ENCODE data around the gene GADD45B.
"Not testable (repeated sequence)": the region's sequence is repeated elsewhere in the genome, so short reads cannot be mapped to it uniquely, and the experiment has no call there.

GADD45B gene

DNA sequence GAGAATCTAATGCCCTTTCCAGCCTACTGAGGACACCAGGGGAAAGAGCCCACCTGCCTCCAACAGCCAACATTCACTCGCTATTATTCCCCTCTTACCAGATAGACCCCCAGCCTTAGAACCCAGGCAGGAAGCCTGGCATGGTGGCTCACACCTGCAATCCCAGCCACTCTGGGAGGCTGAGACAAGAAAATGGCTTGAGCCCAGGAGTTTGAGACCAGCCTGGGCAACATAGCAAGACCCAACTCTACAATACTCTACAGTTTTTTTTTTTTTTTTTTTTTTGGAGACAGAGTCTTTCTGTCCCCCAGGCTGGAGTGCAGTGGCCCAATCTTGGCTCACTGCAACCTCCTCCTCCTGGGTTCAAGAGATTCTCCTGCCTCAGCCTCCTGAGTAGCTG lies 15.7 kb upstream of the GADD45B start:
- Histone ChIP-seq H3K4me2 (ENCODE audit: low read length) (no peak overlapping the region), H3K9me3 (replicated peaks; ENCODE audit: low read length) (no peaks in the 10 kb centered on the region), H3K9ac (ENCODE audit: low read depth, low read length) (no peak overlapping the region), H3K4me1 (ENCODE audit: control insufficient read depth, insufficient read depth, low read length) (peaks cover 19% of the 10 kb centered on the region), H3K27me3 (ENCODE audit: control insufficient read depth, insufficient read depth, low read length) (no peaks in the 10 kb centered on the region), H3K36me3 (ENCODE audit: insufficient read depth, low read length) (no peaks in the 10 kb centered on the region), H3K4me3 (ENCODE audit: low read length) (no peak overlapping the region)

- Histone ChIP-seq H3K4me1 (ENCODE audit: control insufficient read depth, insufficient read depth, low read length) (peaks cover 14% of the 10 kb centered on the region), H3K36me3 (ENCODE audit: insufficient read depth, low read length) (no peaks in the 10 kb centered on the region), H3K9ac (ENCODE audit: low read depth, low read length) (peak overlapping the region; percentile 82)
These were observed 13.9 kb upstream of the GADD45B start for GRCh38 chr19:2461751-2462634.

GRCh38 chr19:2462635-2463421 lies 13.1 kb upstream of the GADD45B start:
- Histone ChIP-seq H3K4me1 (ENCODE audit: control insufficient read depth, insufficient read depth, low read length) (peaks cover 10% of the 10 kb centered on the region), H3K36me3 (ENCODE audit: insufficient read depth, low read length) (no peaks in the 10 kb centered on the region), H3K4me2 (ENCODE audit: low read length) (peak overlapping the region; percentile 98), H3K4me3 (ENCODE audit: low read length) (peak overlapping the region; percentile 87), H3K9ac (ENCODE audit: low read depth, low read length) (peak overlapping the region; percentile 82), H3K9me3 (replicated peaks; ENCODE audit: low read length) (no peaks in the 10 kb centered on the region), H3K27me3 (ENCODE audit: control insufficient read depth, insufficient read depth, low read length) (no peaks in the 10 kb centered on the region)

More at GRCh38 chr19:2461751-2462634, 13.9 kb upstream of the GADD45B start:
- no peaks in the 10 kb centered on the region for H3K27me3 ChIP-seq (ENCODE audit: control insufficient read depth, insufficient read depth, low read length)
- H3K4me3 ChIP-seq (ENCODE audit: low read length) = peak overlapping the region; percentile 87
- peak overlapping the region; percentile 98 for H3K4me2 ChIP-seq (ENCODE audit: low read length)
- H3K9me3 ChIP-seq (replicated peaks; ENCODE audit: low read length) = no peaks in the 10 kb centered on the region

DNA sequence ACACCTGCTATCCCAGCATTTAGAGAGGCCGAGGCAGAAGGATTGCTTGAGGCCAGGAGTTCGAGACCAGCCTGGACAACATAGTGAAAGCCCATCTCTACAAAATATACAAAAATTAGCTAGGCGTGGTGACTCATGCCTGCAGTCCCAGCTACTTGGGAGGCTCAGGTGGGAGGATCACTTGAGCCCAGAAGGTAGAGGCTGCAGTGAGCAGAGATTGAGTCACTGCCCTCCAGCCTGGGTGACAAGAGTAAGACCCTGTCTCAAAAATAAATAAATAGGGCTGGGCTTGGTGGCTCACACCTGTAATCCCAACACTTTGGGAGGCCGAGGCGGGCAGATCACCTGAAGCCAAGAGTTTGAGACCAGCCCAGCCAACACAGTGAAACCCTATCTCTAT lies 12.2 kb upstream of the GADD45B start:
- not testable (repeated sequence) for H3K9me3 ChIP-seq (replicated peaks; ENCODE audit: low read length); H3K4me2 ChIP-seq (ENCODE audit: low read length); H3K9ac ChIP-seq (ENCODE audit: low read depth, low read length); H3K4me3 ChIP-seq (ENCODE audit: low read length); H3K27me3 ChIP-seq (ENCODE audit: control insufficient read depth, insufficient read depth, low read length); H3K36me3 ChIP-seq (ENCODE audit: insufficient read depth, low read length)
- H3K4me1 ChIP-seq (ENCODE audit: control insufficient read depth, insufficient read depth, low read length) = peaks cover 15% of the 10 kb centered on the region

GRCh38 chr19:2464389-2464788 lies 11.5 kb upstream of the GADD45B start:
- Histone ChIP-seq H3K4me2 (ENCODE audit: low read length) (no peak overlapping the region), H3K9ac (ENCODE audit: low read depth, low read length) (no peak overlapping the region), H3K4me3 (ENCODE audit: low read length) (no peak overlapping the region)

GRCh38 chr19:2468596-2468995 lies 7.3 kb upstream of the GADD45B start:
- Histone ChIP-seq H3K4me1 (ENCODE audit: control insufficient read depth, insufficient read depth, low read length) (peaks cover 19% of the 10 kb centered on the region), H3K27me3 (ENCODE audit: control insufficient read depth, insufficient read depth, low read length) (no peaks in the 10 kb centered on the region), H3K9me3 (replicated peaks; ENCODE audit: low read length) (no peaks in the 10 kb centered on the region), H3K9ac (ENCODE audit: low read depth, low read length) (no peak overlapping the region), H3K36me3 (ENCODE audit: insufficient read depth, low read length) (no peaks in the 10 kb centered on the region), H3K4me3 (ENCODE audit: low read length) (no peak overlapping the region), H3K4me2 (ENCODE audit: low read length) (no peak overlapping the region)

More at GRCh38 chr19:2464389-2464788, 11.5 kb upstream of the GADD45B start:
- peaks cover 22% of the 10 kb centered on the region for H3K4me1 ChIP-seq (ENCODE audit: control insufficient read depth, insufficient read depth, low read length)
- no peaks in the 10 kb centered on the region for H3K9me3 ChIP-seq (replicated peaks; ENCODE audit: low read length)
- no peaks in the 10 kb centered on the region for H3K36me3 ChIP-seq (ENCODE audit: insufficient read depth, low read length)
- no peaks in the 10 kb centered on the region for H3K27me3 ChIP-seq (ENCODE audit: control insufficient read depth, insufficient read depth, low read length)

- H3K9ac ChIP-seq (ENCODE audit: low read depth, low read length) = peak overlapping the region; percentile 22
- peaks cover 19% of the 10 kb centered on the region for H3K4me1 ChIP-seq (ENCODE audit: control insufficient read depth, insufficient read depth, low read length)
- no peaks in the 10 kb centered on the region for H3K27me3 ChIP-seq (ENCODE audit: control insufficient read depth, insufficient read depth, low read length)
- H3K4me2 ChIP-seq (ENCODE audit: low read length) = peak overlapping the region; percentile 55
- no peaks in the 10 kb centered on the region for H3K9me3 ChIP-seq (replicated peaks; ENCODE audit: low read length)
- no peak overlapping the region for H3K4me3 ChIP-seq (ENCODE audit: low read length)
- no peaks in the 10 kb centered on the region for H3K36me3 ChIP-seq (ENCODE audit: insufficient read depth, low read length)
These were observed 6.6 kb upstream of the GADD45B start for GRCh38 chr19:2469102-2469914.

GRCh38 chr19:2469915-2470200 lies 6.1 kb upstream of the GADD45B start:
- H3K4me3 ChIP-seq (ENCODE audit: low read length); H3K4me2 ChIP-seq (ENCODE audit: low read length); H3K9me3 ChIP-seq (replicated peaks; ENCODE audit: low read length); H3K27me3 ChIP-seq (ENCODE audit: control insufficient read depth, insufficient read depth, low read length); H3K36me3 ChIP-seq (ENCODE audit: insufficient read depth, low read length): not testable (repeated sequence)
- Histone ChIP-seq H3K9ac (ENCODE audit: low read depth, low read length) (peak overlapping the region; percentile 22), H3K4me1 (ENCODE audit: control insufficient read depth, insufficient read depth, low read length) (peaks cover 21% of the 10 kb centered on the region)

- Histone ChIP-seq H3K9ac (ENCODE audit: low read depth, low read length) (peak overlapping the region; percentile 84), H3K4me1 (ENCODE audit: control insufficient read depth, insufficient read depth, low read length) (peaks cover 11% of the 10 kb centered on the region), H3K36me3 (ENCODE audit: insufficient read depth, low read length) (peaks cover 20% of the 10 kb centered on the region), H3K27me3 (ENCODE audit: control insufficient read depth, insufficient read depth, low read length) (no peaks in the 10 kb centered on the region), H3K4me2 (ENCODE audit: low read length) (peak overlapping the region; percentile 88), H3K4me3 (ENCODE audit: low read length) (peak overlapping the region; percentile 86), H3K9me3 (replicated peaks; ENCODE audit: low read length) (no peaks in the 10 kb centered on the region)
These were observed 1.5 kb upstream of the GADD45B start for GRCh38 chr19:2474232-2475017.

DNA sequence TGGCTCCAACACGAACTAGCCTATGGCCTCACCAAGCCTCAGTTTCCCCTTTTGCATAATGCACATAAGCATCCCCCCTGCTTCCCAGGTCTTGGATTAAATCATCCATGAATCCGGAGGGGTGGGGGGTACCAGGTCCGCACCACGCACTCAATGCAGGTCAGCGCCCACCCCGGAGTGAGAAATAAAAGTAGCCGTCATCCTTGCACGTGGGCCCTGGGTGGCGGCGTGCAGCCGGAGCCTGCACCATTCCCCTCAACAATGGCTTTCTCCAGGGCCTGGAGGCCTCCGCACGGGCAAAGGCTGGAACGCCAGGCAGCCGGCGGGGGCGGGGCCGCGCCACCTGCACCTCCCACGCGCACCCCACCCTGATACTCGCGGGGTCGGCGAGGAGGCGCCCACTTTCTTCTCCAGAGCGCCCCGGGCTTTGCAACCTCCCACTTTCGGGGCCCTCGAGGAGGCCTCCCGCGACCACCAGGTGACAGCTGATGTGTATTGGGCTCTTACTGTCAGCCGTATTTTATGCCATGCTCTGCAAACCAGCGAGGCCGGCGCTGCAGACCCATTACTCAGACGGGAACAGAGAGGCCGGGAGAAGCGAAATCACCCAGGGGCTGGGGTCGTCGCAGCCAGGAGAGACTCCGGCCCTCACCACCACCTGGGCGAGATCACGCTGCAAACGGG lies 767 bp upstream of the GADD45B start:
- H3K9me3 ChIP-seq (replicated peaks; ENCODE audit: low read length) = no peaks in the 10 kb centered on the region
- H3K36me3 ChIP-seq (ENCODE audit: insufficient read depth, low read length) = peaks cover 20% of the 10 kb centered on the region
- H3K4me1 ChIP-seq (ENCODE audit: control insufficient read depth, insufficient read depth, low read length) = peaks cover 4% of the 10 kb centered on the region
- H3K4me2 ChIP-seq (ENCODE audit: low read length) = peak overlapping the region; percentile 88
- peak overlapping the region; percentile 86 for H3K4me3 ChIP-seq (ENCODE audit: low read length)
- H3K27me3 ChIP-seq (ENCODE audit: control insufficient read depth, insufficient read depth, low read length) = no peaks in the 10 kb centered on the region
- H3K9ac ChIP-seq (ENCODE audit: low read depth, low read length) = peak overlapping the region; percentile 84

All from skeletal muscle satellite cell (primary cell).